ENCODE measurements around the gene PAPSS2.

- TF ChIP-seq, protein P1, sequence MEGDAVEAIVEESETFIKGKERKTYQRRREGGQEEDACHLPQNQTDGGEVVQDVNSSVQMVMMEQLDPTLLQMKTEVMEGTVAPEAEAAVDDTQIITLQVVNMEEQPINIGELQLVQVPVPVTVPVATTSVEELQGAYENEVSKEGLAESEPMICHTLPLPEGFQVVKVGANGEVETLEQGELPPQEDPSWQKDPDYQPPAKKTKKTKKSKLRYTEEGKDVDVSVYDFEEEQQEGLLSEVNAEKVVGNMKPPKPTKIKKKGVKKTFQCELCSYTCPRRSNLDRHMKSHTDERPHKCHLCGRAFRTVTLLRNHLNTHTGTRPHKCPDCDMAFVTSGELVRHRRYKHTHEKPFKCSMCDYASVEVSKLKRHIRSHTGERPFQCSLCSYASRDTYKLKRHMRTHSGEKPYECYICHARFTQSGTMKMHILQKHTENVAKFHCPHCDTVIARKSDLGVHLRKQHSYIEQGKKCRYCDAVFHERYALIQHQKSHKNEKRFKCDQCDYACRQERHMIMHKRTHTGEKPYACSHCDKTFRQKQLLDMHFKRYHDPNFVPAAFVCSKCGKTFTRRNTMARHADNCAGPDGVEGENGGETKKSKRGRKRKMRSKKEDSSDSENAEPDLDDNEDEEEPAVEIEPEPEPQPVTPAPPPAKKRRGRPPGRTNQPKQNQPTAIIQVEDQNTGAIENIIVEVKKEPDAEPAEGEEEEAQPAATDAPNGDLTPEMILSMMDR (IDR thresholded peaks at IDR 0.05) = no peak
- no peak for TF ChIP-seq POLR2A (IDR thresholded peaks at IDR 0.05)
These were observed 16.0 kb downstream of the PAPSS2 start for GRCh38 chr10:87675396-87676376.

Measured in body of pancreas (tissue), 4 donors.